Neural crest cell (in vitro differentiated cells): Measurements from ENCODE around the gene ALK. TPM values are rescaled to one million over a fixed set of nuclear protein-coding genes. Genes with fewer than 3 reads are reported as not detected.

Source experiments
- DNase-seq: peaks from one replicate; pipeline ENCODE4 v3.0.0; 2021; ENCODE audit warnings: low read depth, mixed read lengths, low spot score
- H3K27ac Mint-ChIP-seq: one replicate; pipeline ENCODE4 v1.8.0; 2021; ENCODE audit warnings: mild to moderate bottlenecking, mixed read lengths; ENCODE audit not compliant: unreplicated experiment
- H3K27me3 Mint-ChIP-seq: 2 replicates; pipeline ENCODE4 v1.8.0; 2021; ENCODE audit warnings: low read depth, mild to moderate bottlenecking, mixed read lengths
- H3K36me3 Mint-ChIP-seq: 2 replicates; pipeline ENCODE4 v1.8.0; 2021; ENCODE audit warnings: low read depth, mild to moderate bottlenecking, mixed read lengths
- H3K4me1 Mint-ChIP-seq: 2 replicates; pipeline ENCODE4 v1.8.0; 2021; ENCODE audit warnings: mixed read lengths
- H3K4me3 Mint-ChIP-seq: one replicate; pipeline ENCODE4 v1.8.0; 2021; ENCODE audit warnings: mild to moderate bottlenecking, mixed read lengths
- H3K9me3 Mint-ChIP-seq: 2 replicates; pipeline ENCODE4 v1.8.0; 2021; ENCODE audit warnings: mixed read lengths
- total RNA-seq: library from RNA; stranded (reverse); gene quantifications from 2 replicates; pipeline ENCODE4 v1.2.1, GENCODE V29; 2021
- TF ChIP-seq, protein P1 (sequence below): fragments of 200-600 bp; sonication (generic); conservative IDR thresholded peaks from 2 replicates; pipeline ENCODE4 v1.5.0; 2021; ENCODE audit warnings: antibody characterized with exemption, mild to moderate bottlenecking

Gene ALK
- total RNA-seq, 1 donor from 2014 or later: 2.0 TPM

GRCh38 chr2:29215073-29215472, 706.3 kb downstream of the ALK start:
- H3K4me3 Mint-ChIP-seq: no peak overlapping the region
- no peak for DNase-seq
- H3K9me3 Mint-ChIP-seq: no peaks in the 10 kb centered on the region
- peaks cover 5% of the 10 kb centered on the region for H3K4me1 Mint-ChIP-seq
- no peaks in the 10 kb centered on the region for H3K27me3 Mint-ChIP-seq
- no peaks in the 10 kb centered on the region for H3K36me3 Mint-ChIP-seq
- TF ChIP-seq, protein P1, sequence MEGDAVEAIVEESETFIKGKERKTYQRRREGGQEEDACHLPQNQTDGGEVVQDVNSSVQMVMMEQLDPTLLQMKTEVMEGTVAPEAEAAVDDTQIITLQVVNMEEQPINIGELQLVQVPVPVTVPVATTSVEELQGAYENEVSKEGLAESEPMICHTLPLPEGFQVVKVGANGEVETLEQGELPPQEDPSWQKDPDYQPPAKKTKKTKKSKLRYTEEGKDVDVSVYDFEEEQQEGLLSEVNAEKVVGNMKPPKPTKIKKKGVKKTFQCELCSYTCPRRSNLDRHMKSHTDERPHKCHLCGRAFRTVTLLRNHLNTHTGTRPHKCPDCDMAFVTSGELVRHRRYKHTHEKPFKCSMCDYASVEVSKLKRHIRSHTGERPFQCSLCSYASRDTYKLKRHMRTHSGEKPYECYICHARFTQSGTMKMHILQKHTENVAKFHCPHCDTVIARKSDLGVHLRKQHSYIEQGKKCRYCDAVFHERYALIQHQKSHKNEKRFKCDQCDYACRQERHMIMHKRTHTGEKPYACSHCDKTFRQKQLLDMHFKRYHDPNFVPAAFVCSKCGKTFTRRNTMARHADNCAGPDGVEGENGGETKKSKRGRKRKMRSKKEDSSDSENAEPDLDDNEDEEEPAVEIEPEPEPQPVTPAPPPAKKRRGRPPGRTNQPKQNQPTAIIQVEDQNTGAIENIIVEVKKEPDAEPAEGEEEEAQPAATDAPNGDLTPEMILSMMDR: no peak
- no peak overlapping the region for H3K27ac Mint-ChIP-seq

DNA sequence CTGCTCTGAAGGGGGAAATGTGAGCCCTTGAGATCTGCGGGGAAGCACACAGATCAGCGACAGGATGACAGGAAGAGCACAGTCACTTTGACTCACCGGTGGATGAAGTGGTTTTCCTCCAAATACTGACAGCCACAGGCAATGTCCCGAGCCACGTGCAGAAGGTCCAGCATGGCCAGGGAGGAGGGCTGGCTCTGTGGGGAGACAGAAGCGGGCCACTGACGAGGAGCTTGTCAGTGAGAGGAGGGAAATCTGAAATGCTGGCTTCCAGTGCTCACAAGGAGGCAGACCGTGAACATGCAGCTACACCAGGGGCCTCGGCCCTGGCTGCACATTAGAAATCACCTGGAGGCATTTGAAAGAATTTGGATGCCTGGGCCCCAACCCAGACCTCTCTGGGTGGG, 707.5 kb downstream of the ALK start:
- DNase-seq: no peak
- Mint-ChIP-seq H3K4me3 (no peak overlapping the region), H3K9me3 (no peaks in the 10 kb centered on the region), H3K27ac (no peak overlapping the region), H3K27me3 (no peaks in the 10 kb centered on the region), H3K36me3 (no peaks in the 10 kb centered on the region), H3K4me1 (peaks cover 5% of the 10 kb centered on the region)
- TF ChIP-seq, protein P1: no peak

- DNase-seq: no peak
- TF ChIP-seq, protein P1: peak; percentile 37
- Mint-ChIP-seq H3K4me3 (no peak overlapping the region), H3K27ac (no peak overlapping the region), H3K9me3 (no peaks in the 10 kb centered on the region), H3K36me3 (no peaks in the 10 kb centered on the region), H3K4me1 (peaks cover 5% of the 10 kb centered on the region), H3K27me3 (no peaks in the 10 kb centered on the region)
Observed at GRCh38 chr2:29212009-29212408, 709.4 kb downstream of the ALK start.

DNA sequence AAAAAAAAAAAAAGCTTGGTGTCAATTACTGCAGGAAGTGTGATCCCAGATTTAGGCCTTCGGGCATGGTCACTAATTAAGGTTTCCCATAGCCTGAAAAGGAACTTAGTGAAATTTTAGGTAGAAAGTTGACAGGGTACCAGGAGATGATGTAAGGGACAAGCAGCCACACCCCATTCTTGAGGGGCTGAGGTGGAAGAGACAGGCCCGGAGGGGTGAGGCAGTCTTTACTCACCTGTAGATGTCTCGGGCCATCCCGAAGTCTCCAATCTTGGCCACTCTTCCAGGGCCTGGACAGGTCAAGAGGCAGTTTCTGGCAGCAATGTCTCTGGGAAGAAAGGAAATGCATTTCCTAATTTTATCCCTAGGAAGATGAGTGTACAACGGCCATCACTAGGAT, 711.8 kb downstream of the ALK start:
- no peak overlapping the region for H3K4me3 Mint-ChIP-seq

DNA sequence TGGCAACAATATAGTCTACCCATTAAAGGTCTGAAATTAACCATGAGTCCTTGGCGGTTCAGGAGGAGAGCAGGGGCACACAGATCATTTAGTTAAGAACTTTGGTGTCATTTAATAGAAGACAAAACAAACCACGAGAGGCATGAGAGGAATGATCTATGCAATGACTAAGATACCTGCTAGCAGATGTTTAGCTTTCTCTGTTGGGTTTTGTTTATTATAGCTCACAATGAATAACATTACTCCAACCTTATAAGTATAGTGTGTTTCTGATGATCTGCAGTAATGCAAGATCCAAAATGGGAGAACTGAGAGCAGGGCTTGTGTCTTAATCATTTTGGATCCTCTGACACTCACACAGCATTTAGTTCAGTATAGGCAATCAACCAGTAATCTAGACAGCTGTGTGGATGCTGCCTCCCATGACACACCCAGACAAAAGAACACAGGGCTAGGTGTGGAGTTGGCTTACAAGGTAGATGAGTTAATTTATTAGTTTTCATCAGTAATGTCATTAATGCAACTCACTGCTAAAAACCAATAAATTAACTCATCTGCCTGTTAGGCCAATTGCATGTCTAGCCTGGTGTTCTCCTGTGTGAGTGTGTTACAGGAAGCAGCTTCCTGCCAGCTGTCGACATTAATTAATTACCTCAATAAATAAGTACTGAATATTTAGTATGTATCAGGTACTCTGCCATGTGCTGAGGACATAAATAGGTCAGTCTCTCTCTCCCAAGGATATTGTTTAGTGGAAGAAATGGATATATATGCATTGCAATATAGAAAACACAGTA, 713.8 kb downstream of the ALK start:
- H3K9me3 Mint-ChIP-seq: no peaks in the 10 kb centered on the region
- TF ChIP-seq, protein P1: no peak
- no peaks in the 10 kb centered on the region for H3K27me3 Mint-ChIP-seq
- no peak overlapping the region for H3K27ac Mint-ChIP-seq
- no peak for DNase-seq
- H3K36me3 Mint-ChIP-seq: no peaks in the 10 kb centered on the region
- peaks cover 4% of the 10 kb centered on the region for H3K4me1 Mint-ChIP-seq
- H3K4me3 Mint-ChIP-seq: no peak overlapping the region

More for the DNA sequence above, 711.8 kb downstream of the ALK start:
- DNase-seq: no peak
- Mint-ChIP-seq H3K27me3 (no peaks in the 10 kb centered on the region), H3K27ac (no peak overlapping the region), H3K36me3 (no peaks in the 10 kb centered on the region), H3K9me3 (no peaks in the 10 kb centered on the region), H3K4me1 (peaks cover 5% of the 10 kb centered on the region)
- TF ChIP-seq, protein P1: no peak
